Caco-2 (cell line): Measurements from ENCODE around the gene LETMD1. TPM values are rescaled to one million over a fixed set of nuclear protein-coding genes. Genes with fewer than 3 reads are reported as not detected.

Experiments
- BruUV-seq: library from RNA; stranded (reverse); fragments of 400-500 nt; replicated peaks from 2 replicates; lab custom pipeline; 2021; lab: Mats Ljungman, UMichigan
- CTCF ChIA-PET: fragments of 300-600 bp; sonication (Branson Sonifier 250); formaldehyde crosslinking; loops from one replicate; lab custom pipeline; 2022; ENCODE audit warnings: antibody characterized with exemption; lab: Charles Lee
- POLR2A ChIA-PET: fragments of 300-600 bp; sonication (Branson Sonifier 250); formaldehyde crosslinking; loops from one replicate; lab custom pipeline; 2022; ENCODE audit warnings: antibody characterized with exemption; lab: Charles Lee
- DNase-seq, 2 experiments: peaks; one replicate each; pipeline versions ENCODE4 v3.0.0 to v3.0.0-alpha.2; 2020 to 2022
- H3K27me3 ChIP-seq: replicated peaks from 2 replicates; pipeline ENCODE4 v1.6.0; 2011; ENCODE audit warnings: low read length; ENCODE audit not compliant: control insufficient read depth, insufficient read depth
- H3K36me3 ChIP-seq: 2 replicates; pipeline ENCODE4 v1.5.1; 2011; ENCODE audit warnings: low read length; ENCODE audit not compliant: control insufficient read depth, insufficient read depth
- H3K4me1 ChIP-seq: fragments of 250-450 bp; sonication (Bioruptor Pico); 2 replicates; pipeline ENCODE4 v1.5.1; 2020; ENCODE audit warnings: mild to moderate bottlenecking
- H3K4me3 ChIP-seq: 2 replicates; pipeline ENCODE4 v1.5.1; 2011; ENCODE audit warnings: low read depth, mild to moderate bottlenecking, control low read depth, low read length
- H3K9me3 ChIP-seq: fragments of 250-450 bp; sonication (Bioruptor Pico); 2 replicates; pipeline ENCODE4 v1.5.1; 2020; ENCODE audit warnings: mild to moderate bottlenecking, moderate library complexity
- H3K27ac Mint-ChIP-seq: one replicate; pipeline ENCODE4 v1.8.0; 2022; ENCODE audit warnings: mixed read lengths; ENCODE audit not compliant: unreplicated experiment
- H3K27me3 Mint-ChIP-seq: one replicate; pipeline ENCODE4 v1.8.0; 2022; ENCODE audit warnings: mixed read lengths; ENCODE audit not compliant: insufficient read depth, unreplicated experiment
- H3K36me3 Mint-ChIP-seq: one replicate; pipeline ENCODE4 v1.8.0; 2022; ENCODE audit warnings: mild to moderate bottlenecking, mixed read lengths; ENCODE audit not compliant: insufficient read depth, unreplicated experiment
- H3K4me1 Mint-ChIP-seq: one replicate; pipeline ENCODE4 v1.8.0; 2022; ENCODE audit warnings: low read depth, mixed read lengths; ENCODE audit not compliant: unreplicated experiment
- H3K4me3 Mint-ChIP-seq: one replicate; pipeline ENCODE4 v1.8.0; 2022; ENCODE audit warnings: mild to moderate bottlenecking, moderate library complexity, mixed read lengths; ENCODE audit not compliant: unreplicated experiment
- H3K9me3 Mint-ChIP-seq: one replicate; pipeline ENCODE4 v1.8.0; 2022; ENCODE audit warnings: mixed read lengths; ENCODE audit not compliant: unreplicated experiment
- CTCF ChIP-seq, 2 experiments: fragments of 200-600 bp in 1 of 2; IDR thresholded peaks; 1 replicate in 1 of 2; 2 replicates in 1 of 2; pipeline versions ENCODE4 v1.5.1 to v1.8.0; 2011 to 2022; ENCODE audit warnings: antibody characterized with exemption in 1 of 2, control low read depth in 1 of 2, inconsistent platforms in 1 of 2, low read depth in 1 of 2, low read length in 1 of 2, mild to moderate bottlenecking in 1 of 2, moderate library complexity in 1 of 2; ENCODE audit not compliant: insufficient read depth in 1 of 2, severe bottlenecking in 1 of 2, unreplicated experiment in 1 of 2
- intact Hi-C: fragments of 100-400 bp; cut with micrococcal nuclease; formaldehyde crosslinking; loops from one replicate; pipeline ENCODE4 v1.10.0; 2022; ENCODE audit not compliant: unreplicated experiment
- total RNA-seq: library from RNA; stranded (reverse); gene quantifications from 2 replicates; pipeline ENCODE4 v1.2.3, GENCODE V29; 2022

Gene LETMD1
- total RNA-seq, 1 experiment from 2014 or later, result 90.6 TPM

GRCh38 chr12:51019927-51020326, 28.2 kb upstream of the LETMD1 start:
- H3K4me1 ChIP-seq, result peaks cover 17% of the 10 kb centered on the region
- no peak for TF ChIP-seq CTCF (IDR thresholded peaks at IDR 0.05; ENCODE audit: insufficient read depth in 1 of 2, low read depth in 1 of 2, low read length in 1 of 2, severe bottlenecking in 1 of 2, unreplicated experiment in 1 of 2)
- H3K36me3 ChIP-seq, result no peaks in the 10 kb centered on the region
- H3K4me1 Mint-ChIP-seq, result peaks cover 17% of the 10 kb centered on the region
- H3K9me3 ChIP-seq, result no peaks in the 10 kb centered on the region
- intact Hi-C loops, result no loop called here
- peaks cover under 1% of the 10 kb centered on the region for H3K36me3 Mint-ChIP-seq
- H3K27me3 ChIP-seq, result no peaks in the 10 kb centered on the region
- no peaks in the 10 kb centered on the region for H3K27me3 Mint-ChIP-seq
- H3K9me3 Mint-ChIP-seq, result no peaks in the 10 kb centered on the region
- H3K4me3 ChIP-seq, result no peak overlapping the region
- no peak overlapping the region for H3K4me3 Mint-ChIP-seq
- H3K27ac Mint-ChIP-seq, result no peak overlapping the region
- DNase-seq, result no peak
- POLR2A ChIA-PET, result no interaction called here
- CTCF ChIA-PET, result interaction anchor here (0.6 to 1.5 kb wide), 3 partner anchors 8 to 950 kb away, joined by 3 to 4 read pairs (median 3); no protein-coding TSS in a partner anchor
- BruUV-seq, result no TSS peak

- ChIA-PET POLR2A (no interaction called here), CTCF (interaction anchor here (1.1 kb wide), 1 partner anchor 15 kb away, joined by 3 read pairs; no protein-coding TSS in a partner anchor)
- no peaks in the 10 kb centered on the region for H3K36me3 ChIP-seq
- Mint-ChIP-seq H3K27me3 (no peaks in the 10 kb centered on the region), H3K9me3 (no peaks in the 10 kb centered on the region), H3K4me3 (no peak overlapping the region), H3K36me3 (peaks cover 8% of the 10 kb centered on the region), H3K27ac (no peak overlapping the region), H3K4me1 (peaks cover 20% of the 10 kb centered on the region)
- BruUV-seq, result no TSS peak
- H3K4me3 ChIP-seq, result no peak overlapping the region
- H3K4me1 ChIP-seq, result peaks cover 17% of the 10 kb centered on the region
- intact Hi-C loops, result no loop called here
- no peaks in the 10 kb centered on the region for H3K27me3 ChIP-seq
- TF ChIP-seq CTCF (IDR thresholded peaks at IDR 0.05; ENCODE audit: insufficient read depth in 1 of 2, low read depth in 1 of 2, low read length in 1 of 2, severe bottlenecking in 1 of 2, unreplicated experiment in 1 of 2), result no peak
- no peaks in the 10 kb centered on the region for H3K9me3 ChIP-seq
- DNase-seq, result no peak
Observed at GRCh38 chr12:51020448-51021182, 27.5 kb upstream of the LETMD1 start.

GRCh38 chr12:51021694-51022093, 26.4 kb upstream of the LETMD1 start:
- H3K27ac Mint-ChIP-seq, result no peak overlapping the region
- ChIA-PET CTCF (no interaction called here), POLR2A (interaction anchor here (0.6 kb wide), 3 partner anchors 62 to 854 kb away, joined by 3 to 4 read pairs (median 3); partner anchors contain the start of gene CERS5)
- DNase-seq, result no peak
- H3K4me1 Mint-ChIP-seq, result peaks cover 20% of the 10 kb centered on the region
- peaks cover 19% of the 10 kb centered on the region for H3K4me1 ChIP-seq
- no peak overlapping the region for H3K4me3 Mint-ChIP-seq
- TF ChIP-seq CTCF (IDR thresholded peaks at IDR 0.05; ENCODE audit: insufficient read depth in 1 of 2, low read depth in 1 of 2, low read length in 1 of 2, severe bottlenecking in 1 of 2, unreplicated experiment in 1 of 2), result no peak
- no peaks in the 10 kb centered on the region for H3K27me3 ChIP-seq
- intact Hi-C loops, result no loop called here
- no peaks in the 10 kb centered on the region for H3K9me3 ChIP-seq
- no peaks in the 10 kb centered on the region for H3K9me3 Mint-ChIP-seq
- H3K36me3 ChIP-seq, result no peaks in the 10 kb centered on the region
- no peaks in the 10 kb centered on the region for H3K27me3 Mint-ChIP-seq
- no TSS peak for BruUV-seq
- peaks cover 18% of the 10 kb centered on the region for H3K36me3 Mint-ChIP-seq
- no peak overlapping the region for H3K4me3 ChIP-seq
